DOHH2 (cell line): ENCODE results near the gene WNT3A.

Experiments used
- H3F3A ChIP-seq: fragments of 200-600 bp; sonication (generic), shearing (Covaris generic); 2 replicates; pipeline ENCODE4 v1.6.0; 2016; ENCODE audit warnings: antibody characterized with exemption, mild to moderate bottlenecking; ENCODE audit not compliant: control insufficient read depth, insufficient read depth
- H3K27ac ChIP-seq: fragments of 200-600 bp; sonication (generic); 2 replicates; pipeline ENCODE4 v1.5.1; 2014; ENCODE audit warnings: low read depth, mild to moderate bottlenecking, low read length, moderate library complexity
- H3K27me3 ChIP-seq: fragments of 200-600 bp; sonication (generic); 2 replicates; pipeline ENCODE4 v1.6.1; 2014; ENCODE audit warnings: mild to moderate bottlenecking, low read length, mixed read lengths; ENCODE audit not compliant: control insufficient read depth
- H3K36me3 ChIP-seq: fragments of 200-600 bp; sonication (generic); 2 replicates; pipeline ENCODE4 v1.6.1; 2014; ENCODE audit warnings: mild to moderate bottlenecking, low read length, moderate library complexity, mixed read lengths; ENCODE audit not compliant: control insufficient read depth
- H3K4me1 ChIP-seq: fragments of 200-600 bp; sonication (generic); 2 replicates; pipeline ENCODE4 v1.6.1; 2014; ENCODE audit warnings: mild to moderate bottlenecking, low read length, mixed read lengths; ENCODE audit not compliant: control insufficient read depth
- H3K4me2 ChIP-seq: fragments of 200-600 bp; sonication (generic); 2 replicates; pipeline ENCODE4 v1.6.0; 2014; ENCODE audit warnings: mild to moderate bottlenecking, low read length, moderate library complexity
- H3K4me3 ChIP-seq: fragments of 200-600 bp; sonication (generic); 2 replicates; pipeline ENCODE4 v1.5.1; 2014; ENCODE audit warnings: mild to moderate bottlenecking, low read length, mixed read lengths
- H3K79me2 ChIP-seq: fragments of 200-600 bp; sonication (generic); 2 replicates; pipeline ENCODE4 v1.6.1; 2014; ENCODE audit warnings: mild to moderate bottlenecking, low read length, mixed read lengths; ENCODE audit not compliant: control insufficient read depth
- H3K9me2 ChIP-seq: fragments of 200-600 bp; sonication (generic); replicated peaks from 2 replicates; pipeline ENCODE4 v1.6.1; 2014; ENCODE audit warnings: mild to moderate bottlenecking, low read length, mixed read lengths; ENCODE audit not compliant: control insufficient read depth
- H3K9me3 ChIP-seq: fragments of 200-600 bp; sonication (generic); 2 replicates; pipeline ENCODE4 v1.6.1; 2014; ENCODE audit warnings: antibody characterized with exemption, low read length, mixed read lengths; ENCODE audit not compliant: control insufficient read depth, insufficient read depth
- H4K20me1 ChIP-seq: fragments of 200-600 bp; sonication (generic); 2 replicates; pipeline ENCODE4 v1.6.0; 2014; ENCODE audit warnings: low read depth, mild to moderate bottlenecking, antibody characterized with exemption, low read length, moderate library complexity; ENCODE audit not compliant: control insufficient read depth, insufficient read depth
- CTCF ChIP-seq: fragments of 200-600 bp; sonication (generic); IDR thresholded peaks from one replicate; pipeline ENCODE4 v1.5.1; 2014; ENCODE audit warnings: antibody characterized with exemption, mild to moderate bottlenecking, low read depth, low read length; ENCODE audit not compliant: poor library complexity, severe bottlenecking
- EZH2phosphoT487 ChIP-seq: fragments of 200-600 bp; sonication (generic); IDR thresholded peaks from 2 replicates; pipeline ENCODE4 v1.6.1; 2017; ENCODE audit warnings: borderline replicate concordance, mild to moderate bottlenecking, antibody characterized with exemption, low read length, moderate library complexity, mixed read lengths

The WNT3A gene

GRCh38 chr1:228094432-228095016 is 87.7 kb downstream of the WNT3A start:
- Histone ChIP-seq H3K79me2 (peaks cover 95% of the 10 kb centered on the region), H3F3A (peaks cover 7% of the 10 kb centered on the region; the same call in 1 of the 2 replicates), H3K27me3 (no peaks in the 10 kb centered on the region), H4K20me1 (peaks cover 20% of the 10 kb centered on the region), H3K9me2 (no peaks in the 10 kb centered on the region), H3K4me1 (no peaks in the 10 kb centered on the region), H3K36me3 (peaks cover 99% of the 10 kb centered on the region), H3K9me3 (peaks cover 41% of the 10 kb centered on the region), H3K4me2 (no peak overlapping the region), H3K27ac (no peak overlapping the region), H3K4me3 (no peak overlapping the region)
- TF ChIP-seq EZH2phosphoT487 (no peak), CTCF (no peak)

GRCh38 chr1:228095161-228095560 is 88.4 kb downstream of the WNT3A start:
- TF ChIP-seq CTCF (no peak), EZH2phosphoT487 (no peak)
- H3K4me3 ChIP-seq: no peak overlapping the region
- no peaks in the 10 kb centered on the region for H3K4me1 ChIP-seq
- H3K27me3 ChIP-seq: no peaks in the 10 kb centered on the region
- peaks cover 7% of the 10 kb centered on the region; the same call in 1 of the 2 replicates for H3F3A ChIP-seq
- H3K9me3 ChIP-seq: peaks cover 41% of the 10 kb centered on the region
- peaks cover 99% of the 10 kb centered on the region for H3K36me3 ChIP-seq
- no peak overlapping the region for H3K4me2 ChIP-seq
- H3K27ac ChIP-seq: no peak overlapping the region
- H4K20me1 ChIP-seq: peaks cover 15% of the 10 kb centered on the region
- no peaks in the 10 kb centered on the region for H3K9me2 ChIP-seq
- peaks cover 89% of the 10 kb centered on the region for H3K79me2 ChIP-seq

GRCh38 chr1:228095938-228096337 is 89.1 kb downstream of the WNT3A start:
- Histone ChIP-seq H3K36me3 (peaks cover 96% of the 10 kb centered on the region), H3K4me2 (no peak overlapping the region), H3F3A (peaks cover 13% of the 10 kb centered on the region), H3K4me1 (peaks cover 2% of the 10 kb centered on the region), H3K79me2 (peaks cover 81% of the 10 kb centered on the region), H3K27ac (no peak overlapping the region), H3K4me3 (no peak overlapping the region), H3K9me3 (peaks cover 37% of the 10 kb centered on the region), H3K27me3 (no peaks in the 10 kb centered on the region), H3K9me2 (no peaks in the 10 kb centered on the region), H4K20me1 (peaks cover 14% of the 10 kb centered on the region)
- TF ChIP-seq CTCF (no peak), EZH2phosphoT487 (no peak)
